Astrocyte of the hippocampus (primary cell): ENCODE results near the gene MUS81.
"Not testable (repeated sequence)": the region's sequence is repeated elsewhere in the genome, so short reads cannot be mapped to it uniquely, and the experiment has no call there.

Experiments
- DNase-seq: peaks from one replicate; pipeline ENCODE4 v3.0.0; 2011; ENCODE audit warnings: low read depth, low spot score

The MUS81 gene

GRCh38 chr11:65860278-65861164, at the start of gene MUS81:
MUS81 (plus strand) TSS chr11:65860433; CDS start chr11:65860754, 321 bp downstream.
- DNase-seq = peak; percentile 99

- DNase-seq = no peak
Measured at GRCh38 chr11:65811764-65812475, 48.3 kb upstream of the MUS81 start.

- no peak for DNase-seq
Measured at GRCh38 chr11:65814131-65814985, 45.9 kb upstream of the MUS81 start.

- no peak for DNase-seq
Measured at GRCh38 chr11:65814986-65815565, 45.2 kb upstream of the MUS81 start.

GRCh38 chr11:65816696-65817095, 43.5 kb upstream of the MUS81 start:
- DNase-seq = no peak

- no peak for DNase-seq
Measured at GRCh38 chr11:65817312-65817834, 42.9 kb upstream of the MUS81 start.

- DNase-seq = peak; percentile 96
Measured at GRCh38 chr11:65817835-65818680, 42.2 kb upstream of the MUS81 start.

GRCh38 chr11:65821107-65821506, 39.1 kb upstream of the MUS81 start:
- no peak for DNase-seq

- DNase-seq = no peak
Measured at GRCh38 chr11:65822776-65823528, 37.3 kb upstream of the MUS81 start.

- no peak for DNase-seq
Measured at GRCh38 chr11:65826984-65827735, 33.1 kb upstream of the MUS81 start.

GRCh38 chr11:65829459-65829858, 30.8 kb upstream of the MUS81 start:
- no peak for DNase-seq

- DNase-seq = not testable (repeated sequence)
Measured at GRCh38 chr11:65832231-65832630, 28.0 kb upstream of the MUS81 start.

GRCh38 chr11:65833297-65834030, 26.8 kb upstream of the MUS81 start, which contains the start of gene SNX32:
SNX32 (plus strand) TSS chr11:65833963; CDS start chr11:65834066, 103 bp downstream.
- peak; percentile 98 for DNase-seq

- DNase-seq = no peak
Measured at GRCh38 chr11:65834202-65834601, 26.0 kb upstream of the MUS81 start.

- no peak for DNase-seq
Measured at GRCh38 chr11:65842144-65842543, 18.1 kb upstream of the MUS81 start.

- DNase-seq = no peak
Measured at GRCh38 chr11:65843811-65844210, 16.4 kb upstream of the MUS81 start.

GRCh38 chr11:65844231-65844872, 15.9 kb upstream of the MUS81 start:
- no peak for DNase-seq
